Hepatocyte (in vitro differentiated cells): ENCODE measurements around the gene TAGLN3.

Experiments
- EZH2 ChIP-seq: fragments of 200-600 bp; sonication (generic); IDR thresholded peaks from 2 replicates; pipeline ENCODE4 v1.6.1; 2016; ENCODE audit warnings: antibody characterized with exemption, mild to moderate bottlenecking, borderline replicate concordance
- TF ChIP-seq, protein P1 (sequence below): fragments of 200-600 bp; sonication (generic); IDR thresholded peaks from 2 replicates; pipeline ENCODE4 v1.5.1; 2016; ENCODE audit warnings: antibody characterized with exemption, mild to moderate bottlenecking; ENCODE audit not compliant: poor library complexity

DNA sequence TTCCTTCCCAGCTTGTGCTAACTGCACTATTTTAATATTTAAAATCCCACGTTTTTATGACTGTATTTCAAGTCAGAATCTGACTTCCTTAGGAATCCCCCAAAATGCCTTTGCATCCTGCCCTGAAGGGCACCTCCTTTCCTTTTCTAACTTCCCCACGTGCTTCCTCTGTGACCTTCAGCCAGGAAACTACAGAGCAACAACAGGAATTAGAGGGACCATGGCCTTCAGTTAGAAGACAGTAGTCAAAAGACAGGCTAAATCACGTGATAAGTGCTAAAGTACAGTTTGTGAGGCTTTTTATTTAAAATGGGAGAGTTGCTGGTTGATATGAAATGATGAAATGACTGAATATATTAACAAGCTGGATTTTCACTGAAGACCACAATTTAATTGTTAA lies 31.7 kb upstream of the TAGLN3 start:
- TF ChIP-seq, protein P1, sequence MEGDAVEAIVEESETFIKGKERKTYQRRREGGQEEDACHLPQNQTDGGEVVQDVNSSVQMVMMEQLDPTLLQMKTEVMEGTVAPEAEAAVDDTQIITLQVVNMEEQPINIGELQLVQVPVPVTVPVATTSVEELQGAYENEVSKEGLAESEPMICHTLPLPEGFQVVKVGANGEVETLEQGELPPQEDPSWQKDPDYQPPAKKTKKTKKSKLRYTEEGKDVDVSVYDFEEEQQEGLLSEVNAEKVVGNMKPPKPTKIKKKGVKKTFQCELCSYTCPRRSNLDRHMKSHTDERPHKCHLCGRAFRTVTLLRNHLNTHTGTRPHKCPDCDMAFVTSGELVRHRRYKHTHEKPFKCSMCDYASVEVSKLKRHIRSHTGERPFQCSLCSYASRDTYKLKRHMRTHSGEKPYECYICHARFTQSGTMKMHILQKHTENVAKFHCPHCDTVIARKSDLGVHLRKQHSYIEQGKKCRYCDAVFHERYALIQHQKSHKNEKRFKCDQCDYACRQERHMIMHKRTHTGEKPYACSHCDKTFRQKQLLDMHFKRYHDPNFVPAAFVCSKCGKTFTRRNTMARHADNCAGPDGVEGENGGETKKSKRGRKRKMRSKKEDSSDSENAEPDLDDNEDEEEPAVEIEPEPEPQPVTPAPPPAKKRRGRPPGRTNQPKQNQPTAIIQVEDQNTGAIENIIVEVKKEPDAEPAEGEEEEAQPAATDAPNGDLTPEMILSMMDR: no peak
- TF ChIP-seq EZH2: no peak
